MCF 10A (cell line): ENCODE results near the gene NUPR1. TPM values are rescaled to one million over a fixed set of nuclear protein-coding genes. Genes with fewer than 3 reads are reported as not detected.

ENCODE experiments used
- BruUV-seq: library from RNA; stranded (reverse); fragments of 400-500 nt; replicated peaks from 2 replicates; lab custom pipeline; 2021; lab: Mats Ljungman, UMichigan
- CTCF ChIA-PET: fragments of 300-600 bp; sonication (Branson Sonifier 250); formaldehyde crosslinking; extraction: SDS; loops from one replicate; lab custom pipeline; 2021; ENCODE audit warnings: antibody characterized with exemption, inconsistent platforms; lab: Yijun Ruan, JAX
- POLR2A ChIA-PET: fragments of 300-600, 350-650 bp; sonication (Branson Sonifier 250); formaldehyde crosslinking; extraction: SDS; loops from one replicate; lab custom pipeline; 2020; ENCODE audit warnings: antibody characterized with exemption, inconsistent platforms; lab: Yijun Ruan, JAX
- DNase-seq: peaks from one replicate; pipeline ENCODE4 v3.0.0-alpha.2; 2018; ENCODE audit not compliant: unreplicated experiment
- H3K27ac Mint-ChIP-seq: one replicate; pipeline ENCODE4 v1.8.0; 2022; ENCODE audit warnings: mild to moderate bottlenecking, low read depth, mixed read lengths; ENCODE audit not compliant: unreplicated experiment
- H3K27me3 Mint-ChIP-seq: one replicate; pipeline ENCODE4 v1.8.0; 2022; ENCODE audit warnings: mixed read lengths; ENCODE audit not compliant: insufficient read depth, unreplicated experiment
- H3K36me3 Mint-ChIP-seq: one replicate; pipeline ENCODE4 v1.8.0; 2022; ENCODE audit warnings: mild to moderate bottlenecking, moderate library complexity, mixed read lengths; ENCODE audit not compliant: insufficient read depth, unreplicated experiment
- H3K4me1 Mint-ChIP-seq: one replicate; pipeline ENCODE4 v1.8.0; 2022; ENCODE audit warnings: mixed read lengths; ENCODE audit not compliant: insufficient read depth, unreplicated experiment
- H3K4me3 Mint-ChIP-seq: one replicate; pipeline ENCODE4 v1.8.0; 2022; ENCODE audit warnings: mild to moderate bottlenecking, moderate library complexity, mixed read lengths; ENCODE audit not compliant: unreplicated experiment
- H3K9me3 Mint-ChIP-seq: one replicate; pipeline ENCODE4 v1.8.0; 2022; ENCODE audit warnings: mixed read lengths; ENCODE audit not compliant: unreplicated experiment
- intact Hi-C: fragments of 100-400 bp; cut with micrococcal nuclease; formaldehyde crosslinking; loops from 2 replicates; pipeline ENCODE4 v1.14.1; 2022
- total RNA-seq: library from RNA; stranded (reverse); gene quantifications from 2 replicates; pipeline ENCODE4 v1.2.3, GENCODE V29; 2022
- TF ChIP-seq, protein P1 (sequence below): fragments of 200-600 bp; IDR thresholded peaks from one replicate; pipeline ENCODE4 v1.8.0; 2022; ENCODE audit warnings: antibody characterized with exemption, mild to moderate bottlenecking; ENCODE audit not compliant: unreplicated experiment

NUPR1 gene
- total RNA-seq, 1 experiment from 2014 or later: 291 TPM

DNA sequence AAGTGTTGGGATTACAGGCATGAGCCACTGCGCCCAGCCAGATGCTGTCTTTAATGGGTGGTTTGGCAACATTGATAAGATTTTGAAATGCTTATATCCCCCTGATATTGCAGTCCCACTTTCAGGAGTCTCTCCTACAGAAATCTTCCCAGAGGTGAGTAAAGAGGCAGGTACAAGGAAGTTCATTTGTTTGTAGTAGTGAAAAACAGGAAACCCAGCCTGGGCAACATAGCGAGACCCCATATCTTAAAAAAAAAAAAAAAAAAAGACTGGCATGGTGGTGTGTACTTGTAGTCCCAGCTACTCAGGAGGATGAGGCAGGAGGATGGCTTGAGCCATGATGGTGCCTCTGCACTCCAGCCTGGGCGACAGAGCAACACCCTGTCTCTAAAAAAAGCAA, 6.2 kb upstream of the NUPR1 start:
- intact Hi-C loops: loop anchor here (5.0 kb wide), 2 partner anchors 72 to 332 kb away; partner anchors contain the start of gene ATP2A1
- POLR2A ChIA-PET: interaction anchor here (0.6 kb wide), 1 partner anchor 55 kb away, joined by 3 read pairs; no protein-coding TSS in a partner anchor

DNA sequence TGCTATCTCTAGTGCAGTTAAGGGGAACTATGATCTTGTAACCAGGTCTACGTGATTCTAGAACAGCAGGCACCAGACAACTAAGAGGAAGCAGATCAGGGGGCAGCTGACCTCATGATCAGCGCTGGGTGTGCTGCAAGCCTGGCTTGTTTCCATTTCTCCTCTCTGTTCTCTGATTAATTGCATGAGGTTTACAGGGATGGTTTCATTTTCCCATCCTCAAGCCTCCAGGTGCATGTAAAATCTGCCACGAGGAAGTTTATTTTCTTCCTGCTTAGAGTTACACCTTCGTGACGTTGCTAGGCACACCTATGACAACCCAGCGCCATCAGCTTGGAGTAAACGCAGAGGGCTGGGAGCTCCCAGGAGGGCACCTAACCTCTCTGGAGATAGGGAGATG, 4.3 kb upstream of the NUPR1 start:
- Mint-ChIP-seq H3K4me3 (no peak overlapping the region), H3K27me3 (no peaks in the 10 kb centered on the region), H3K4me1 (peaks cover 9% of the 10 kb centered on the region), H3K27ac (no peak overlapping the region), H3K36me3 (peaks cover 3% of the 10 kb centered on the region), H3K9me3 (no peaks in the 10 kb centered on the region)
- DNase-seq: no peak
- CTCF ChIA-PET: interaction anchor here (1.5 kb wide), 1 partner anchor 11 kb away, joined by 3 read pairs; the partner anchor contains the start of gene SGF29
- POLR2A ChIA-PET: no interaction called here
- intact Hi-C loops: no loop called here
- BruUV-seq: no TSS peak
- TF ChIP-seq, protein P1, sequence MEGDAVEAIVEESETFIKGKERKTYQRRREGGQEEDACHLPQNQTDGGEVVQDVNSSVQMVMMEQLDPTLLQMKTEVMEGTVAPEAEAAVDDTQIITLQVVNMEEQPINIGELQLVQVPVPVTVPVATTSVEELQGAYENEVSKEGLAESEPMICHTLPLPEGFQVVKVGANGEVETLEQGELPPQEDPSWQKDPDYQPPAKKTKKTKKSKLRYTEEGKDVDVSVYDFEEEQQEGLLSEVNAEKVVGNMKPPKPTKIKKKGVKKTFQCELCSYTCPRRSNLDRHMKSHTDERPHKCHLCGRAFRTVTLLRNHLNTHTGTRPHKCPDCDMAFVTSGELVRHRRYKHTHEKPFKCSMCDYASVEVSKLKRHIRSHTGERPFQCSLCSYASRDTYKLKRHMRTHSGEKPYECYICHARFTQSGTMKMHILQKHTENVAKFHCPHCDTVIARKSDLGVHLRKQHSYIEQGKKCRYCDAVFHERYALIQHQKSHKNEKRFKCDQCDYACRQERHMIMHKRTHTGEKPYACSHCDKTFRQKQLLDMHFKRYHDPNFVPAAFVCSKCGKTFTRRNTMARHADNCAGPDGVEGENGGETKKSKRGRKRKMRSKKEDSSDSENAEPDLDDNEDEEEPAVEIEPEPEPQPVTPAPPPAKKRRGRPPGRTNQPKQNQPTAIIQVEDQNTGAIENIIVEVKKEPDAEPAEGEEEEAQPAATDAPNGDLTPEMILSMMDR: no peak

More for the DNA sequence above, 6.2 kb upstream of the NUPR1 start:
- Mint-ChIP-seq H3K9me3 (no peaks in the 10 kb centered on the region), H3K4me1 (peaks cover 4% of the 10 kb centered on the region), H3K36me3 (no peaks in the 10 kb centered on the region), H3K4me3 (no peak overlapping the region), H3K27ac (no peak overlapping the region), H3K27me3 (no peaks in the 10 kb centered on the region)
- CTCF ChIA-PET: interaction anchor here (0.6 to 0.9 kb wide), 2 partner anchors 10 to 400 kb away, joined by 3 to 4 read pairs; no protein-coding TSS in a partner anchor
- no TSS peak for BruUV-seq
- TF ChIP-seq, protein P1: no peak
- no peak for DNase-seq

GRCh38 chr16:28542646-28543045, 3.9 kb upstream of the NUPR1 start:
- POLR2A ChIA-PET: no interaction called here
- DNase-seq: no peak
- CTCF ChIA-PET: interaction anchor here (1.5 kb wide), 1 partner anchor 11 kb away, joined by 3 read pairs; the partner anchor contains the start of gene SGF29
- H3K27me3 Mint-ChIP-seq: no peaks in the 10 kb centered on the region
- H3K9me3 Mint-ChIP-seq: no peaks in the 10 kb centered on the region
- no peak overlapping the region for H3K27ac Mint-ChIP-seq
- H3K4me3 Mint-ChIP-seq: no peak overlapping the region
- BruUV-seq: no TSS peak
- intact Hi-C loops: no loop called here
- peaks cover 7% of the 10 kb centered on the region for H3K36me3 Mint-ChIP-seq
- TF ChIP-seq, protein P1: no peak
- peaks cover 13% of the 10 kb centered on the region for H3K4me1 Mint-ChIP-seq

DNA sequence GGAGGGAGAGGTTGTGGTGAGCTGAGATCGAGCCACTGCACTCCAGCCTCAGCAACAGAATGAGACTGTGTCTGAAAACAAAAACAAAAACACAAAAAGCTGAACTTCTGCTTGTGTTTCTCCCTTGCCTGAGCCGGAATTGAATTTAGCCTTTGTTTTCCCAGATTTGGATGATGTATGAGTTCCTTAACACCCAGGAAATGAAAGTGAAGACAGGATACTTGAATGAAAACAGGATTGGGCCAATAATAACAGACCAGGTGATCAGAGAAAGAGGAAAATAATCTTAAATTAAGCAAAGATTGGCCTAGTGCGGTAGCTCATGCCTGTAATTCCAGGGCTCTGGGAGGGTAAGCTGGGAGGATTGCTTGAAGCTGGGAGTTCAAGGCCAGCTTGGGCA, 1.6 kb upstream of the NUPR1 start:
- H3K36me3 Mint-ChIP-seq: peaks cover 22% of the 10 kb centered on the region
- intact Hi-C loops: no loop called here
- BruUV-seq: no TSS peak
- H3K27ac Mint-ChIP-seq: no peak overlapping the region
- CTCF ChIA-PET: interaction anchor here (1.0 to 2.1 kb wide), 2 partner anchors 10 to 49 kb away, joined by 3 to 14 read pairs; partner anchors contain the start of gene CLN3
- POLR2A ChIA-PET: interaction anchor here (2.3 to 3.4 kb wide), 2 partner anchors 17 to 49 kb away, joined by 11 to 36 read pairs; partner anchors contain the start of gene CLN3
- no peak overlapping the region for H3K4me3 Mint-ChIP-seq
- no peak for DNase-seq
- no peaks in the 10 kb centered on the region for H3K27me3 Mint-ChIP-seq
- peaks cover 26% of the 10 kb centered on the region for H3K4me1 Mint-ChIP-seq
- peaks cover 5% of the 10 kb centered on the region for H3K9me3 Mint-ChIP-seq
- TF ChIP-seq, protein P1: no peak
